GM12891 (cell line): ENCODE data around the gene SELENOW.

Source experiments
- POLR2A ChIP-seq: IDR thresholded peaks from 2 replicates; pipeline ENCODE4 v1.6.1; 2011; ENCODE audit warnings: low read depth, low read length, control low read depth
- POLR2AphosphoS5 ChIP-seq: IDR thresholded peaks from 2 replicates; pipeline ENCODE4 v1.6.1; 2011; ENCODE audit warnings: low read depth, low read length, control low read depth
- POU2F2 ChIP-seq: IDR thresholded peaks from 2 replicates; pipeline ENCODE4 v1.6.1; 2011; ENCODE audit warnings: low read depth, mild to moderate bottlenecking, control low read depth, low read length, moderate library complexity
- SPI1 ChIP-seq: IDR thresholded peaks from 2 replicates; pipeline ENCODE4 v1.6.1; 2011; ENCODE audit warnings: low read depth, low read length, control low read depth
- TAF1 ChIP-seq: IDR thresholded peaks from 2 replicates; pipeline ENCODE4 v1.6.1; 2011; ENCODE audit warnings: low read depth, low read length, control low read depth

DNA sequence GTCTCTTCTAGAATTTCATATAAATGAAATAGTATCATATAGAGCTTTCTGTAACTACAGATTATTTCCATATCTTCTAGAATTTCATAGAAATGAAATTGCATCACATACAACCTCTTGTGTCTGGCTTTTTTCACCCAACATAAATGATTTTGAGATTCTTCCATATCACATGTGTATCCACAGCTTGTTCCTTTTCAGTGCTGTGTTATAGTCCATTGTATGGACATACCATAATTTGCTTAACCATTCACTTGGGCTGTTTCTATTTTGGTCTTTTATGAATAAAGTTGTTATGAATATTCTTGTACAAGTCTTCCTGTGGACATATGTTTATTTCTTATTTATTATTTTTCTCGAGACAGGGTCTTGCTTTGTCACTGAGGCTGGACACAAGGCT, 14.1 kb downstream of the SELENOW start:
- TF ChIP-seq POLR2A = no peak
- TF ChIP-seq POLR2AphosphoS5 = no peak
- TF ChIP-seq TAF1 = no peak
- no peak for TF ChIP-seq SPI1
- no peak for TF ChIP-seq POU2F2
